ENCODE results near the gene GNAI3.

Gene GNAI3

DNA sequence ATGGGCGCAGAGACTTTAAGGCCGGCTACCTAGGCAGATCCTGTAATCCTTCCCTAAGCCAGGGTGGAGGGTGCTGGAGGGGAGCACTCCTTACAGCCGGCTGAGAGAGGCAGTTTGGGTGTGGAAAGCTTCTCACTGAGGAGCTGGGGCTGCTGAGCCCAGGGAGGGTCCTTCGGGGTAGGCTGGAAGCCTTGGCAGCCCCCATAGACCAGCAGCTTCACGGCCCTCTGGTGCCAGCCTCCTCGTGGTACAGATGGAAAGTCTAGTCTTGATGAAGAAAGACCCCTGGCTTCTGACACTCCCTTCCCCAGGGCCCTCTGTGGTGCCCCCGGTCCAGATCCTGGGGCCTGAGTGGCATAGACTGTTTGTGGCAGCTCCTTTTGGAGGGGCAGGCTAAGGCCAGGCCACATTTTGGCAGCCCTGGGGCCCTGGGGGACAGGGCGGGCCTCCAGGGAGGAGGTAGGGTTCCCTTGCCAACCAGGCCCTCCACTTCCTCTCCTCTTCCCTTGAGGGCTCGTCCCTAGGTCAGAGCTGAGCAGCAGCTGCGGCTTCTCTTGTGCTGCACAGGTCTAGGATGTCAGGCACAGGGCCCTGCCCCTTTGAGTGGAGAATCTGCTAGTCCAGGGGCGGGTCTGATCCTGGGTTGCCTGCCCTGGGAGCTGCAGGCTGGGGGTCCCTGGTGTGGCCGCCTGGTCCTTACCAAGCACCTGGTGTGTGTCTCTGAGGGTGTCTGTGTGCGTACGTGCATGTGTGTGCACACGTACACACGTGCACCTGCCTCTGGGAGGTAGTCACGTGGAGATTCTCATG is 76.0 kb downstream of the GNAI3 start:
- H3K27me3 ChIP-seq (replicated peaks) = no peaks in the 10 kb centered on the region
- H3K27ac ChIP-seq = no peak overlapping the region
- in situ Hi-C loops (cut with HindIII; ENCODE audit: low pct_ligation_motif_present, low sequenced_read_pairs) = no loop called here
- H3K36me3 ChIP-seq (replicated peaks) = peaks cover 35% of the 10 kb centered on the region
- no peak for DNase-seq
- TF ChIP-seq, protein P1, sequence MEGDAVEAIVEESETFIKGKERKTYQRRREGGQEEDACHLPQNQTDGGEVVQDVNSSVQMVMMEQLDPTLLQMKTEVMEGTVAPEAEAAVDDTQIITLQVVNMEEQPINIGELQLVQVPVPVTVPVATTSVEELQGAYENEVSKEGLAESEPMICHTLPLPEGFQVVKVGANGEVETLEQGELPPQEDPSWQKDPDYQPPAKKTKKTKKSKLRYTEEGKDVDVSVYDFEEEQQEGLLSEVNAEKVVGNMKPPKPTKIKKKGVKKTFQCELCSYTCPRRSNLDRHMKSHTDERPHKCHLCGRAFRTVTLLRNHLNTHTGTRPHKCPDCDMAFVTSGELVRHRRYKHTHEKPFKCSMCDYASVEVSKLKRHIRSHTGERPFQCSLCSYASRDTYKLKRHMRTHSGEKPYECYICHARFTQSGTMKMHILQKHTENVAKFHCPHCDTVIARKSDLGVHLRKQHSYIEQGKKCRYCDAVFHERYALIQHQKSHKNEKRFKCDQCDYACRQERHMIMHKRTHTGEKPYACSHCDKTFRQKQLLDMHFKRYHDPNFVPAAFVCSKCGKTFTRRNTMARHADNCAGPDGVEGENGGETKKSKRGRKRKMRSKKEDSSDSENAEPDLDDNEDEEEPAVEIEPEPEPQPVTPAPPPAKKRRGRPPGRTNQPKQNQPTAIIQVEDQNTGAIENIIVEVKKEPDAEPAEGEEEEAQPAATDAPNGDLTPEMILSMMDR (IDR thresholded peaks at IDR 0.05; ENCODE audit: low read depth, low read length, missing control alignments) = no peak
- no peak overlapping the region for H3K4me3 ChIP-seq (ENCODE audit: low read depth, low read length)

DNA sequence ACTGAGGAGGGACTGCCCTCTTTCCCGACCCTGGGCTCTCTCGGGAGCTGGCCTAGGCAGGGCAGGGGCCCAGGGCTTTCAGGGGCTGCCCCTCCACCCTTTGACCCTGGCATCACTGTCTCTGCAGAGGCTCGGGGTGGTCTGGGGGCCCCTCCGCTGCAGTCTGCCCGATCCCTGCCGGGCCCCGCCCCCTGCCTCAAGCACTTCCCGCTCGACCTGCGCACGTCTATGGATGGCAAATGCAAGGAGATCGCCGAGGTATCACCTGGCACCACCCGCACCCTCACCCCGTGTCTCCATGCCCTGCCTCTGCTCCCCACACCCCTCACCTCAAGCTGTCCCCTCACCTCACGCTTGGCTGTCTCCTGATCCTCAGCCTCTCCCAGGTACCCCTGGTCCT is 76.8 kb downstream of the GNAI3 start:
- in situ Hi-C loops (cut with HindIII; ENCODE audit: low pct_ligation_motif_present, low sequenced_read_pairs) = no loop called here
- DNase-seq = no peak
- H3K36me3 ChIP-seq (replicated peaks) = peaks cover 43% of the 10 kb centered on the region
- TF ChIP-seq, protein P1 (IDR thresholded peaks at IDR 0.05; ENCODE audit: low read depth, low read length, missing control alignments) = no peak
- no peaks in the 10 kb centered on the region for H3K27me3 ChIP-seq (replicated peaks)
- no peak overlapping the region for H3K27ac ChIP-seq
- no peak overlapping the region for H3K4me3 ChIP-seq (ENCODE audit: low read depth, low read length)

GRCh38 chr1:109625601-109626560 is 77.5 kb downstream of the GNAI3 start:
- no peak for DNase-seq
- no peaks in the 10 kb centered on the region for H3K27me3 ChIP-seq (replicated peaks)
- H3K36me3 ChIP-seq (replicated peaks) = peaks cover 47% of the 10 kb centered on the region
- in situ Hi-C loops (cut with HindIII; ENCODE audit: low pct_ligation_motif_present, low sequenced_read_pairs) = no loop called here
- H3K27ac ChIP-seq = no peak overlapping the region
- no peak overlapping the region for H3K4me3 ChIP-seq (ENCODE audit: low read depth, low read length)
- TF ChIP-seq, protein P1 (IDR thresholded peaks at IDR 0.05; ENCODE audit: low read depth, low read length, missing control alignments) = peak; percentile 36

- Histone ChIP-seq H3K4me3 (ENCODE audit: low read depth, low read length) (no peak overlapping the region), H3K27ac (no peak overlapping the region), H3K36me3 (replicated peaks) (peaks cover 56% of the 10 kb centered on the region), H3K27me3 (replicated peaks) (no peaks in the 10 kb centered on the region)
- TF ChIP-seq, protein P1 (IDR thresholded peaks at IDR 0.05; ENCODE audit: low read depth, low read length, missing control alignments) = no peak
- in situ Hi-C loops (cut with HindIII; ENCODE audit: low pct_ligation_motif_present, low sequenced_read_pairs) = no loop called here
- DNase-seq = no peak
Observed at GRCh38 chr1:109626682-109627408, 78.4 kb downstream of the GNAI3 start.

GRCh38 chr1:109627692-109628399 is 79.4 kb downstream of the GNAI3 start:
- H3K4me3 ChIP-seq (ENCODE audit: low read depth, low read length) = no peak overlapping the region
- TF ChIP-seq, protein P1 (IDR thresholded peaks at IDR 0.05; ENCODE audit: low read depth, low read length, missing control alignments) = no peak
- in situ Hi-C loops (cut with HindIII; ENCODE audit: low pct_ligation_motif_present, low sequenced_read_pairs) = no loop called here
- no peak for DNase-seq
- H3K27ac ChIP-seq = no peak overlapping the region
- H3K36me3 ChIP-seq (replicated peaks) = peaks cover 61% of the 10 kb centered on the region
- H3K27me3 ChIP-seq (replicated peaks) = no peaks in the 10 kb centered on the region
